ENCODE data around the gene ITPR3.

ITPR3 gene

GRCh38 chr6:33742837-33743236 lies 121.7 kb downstream of the ITPR3 start:
- no peak for DNase-seq

DNA sequence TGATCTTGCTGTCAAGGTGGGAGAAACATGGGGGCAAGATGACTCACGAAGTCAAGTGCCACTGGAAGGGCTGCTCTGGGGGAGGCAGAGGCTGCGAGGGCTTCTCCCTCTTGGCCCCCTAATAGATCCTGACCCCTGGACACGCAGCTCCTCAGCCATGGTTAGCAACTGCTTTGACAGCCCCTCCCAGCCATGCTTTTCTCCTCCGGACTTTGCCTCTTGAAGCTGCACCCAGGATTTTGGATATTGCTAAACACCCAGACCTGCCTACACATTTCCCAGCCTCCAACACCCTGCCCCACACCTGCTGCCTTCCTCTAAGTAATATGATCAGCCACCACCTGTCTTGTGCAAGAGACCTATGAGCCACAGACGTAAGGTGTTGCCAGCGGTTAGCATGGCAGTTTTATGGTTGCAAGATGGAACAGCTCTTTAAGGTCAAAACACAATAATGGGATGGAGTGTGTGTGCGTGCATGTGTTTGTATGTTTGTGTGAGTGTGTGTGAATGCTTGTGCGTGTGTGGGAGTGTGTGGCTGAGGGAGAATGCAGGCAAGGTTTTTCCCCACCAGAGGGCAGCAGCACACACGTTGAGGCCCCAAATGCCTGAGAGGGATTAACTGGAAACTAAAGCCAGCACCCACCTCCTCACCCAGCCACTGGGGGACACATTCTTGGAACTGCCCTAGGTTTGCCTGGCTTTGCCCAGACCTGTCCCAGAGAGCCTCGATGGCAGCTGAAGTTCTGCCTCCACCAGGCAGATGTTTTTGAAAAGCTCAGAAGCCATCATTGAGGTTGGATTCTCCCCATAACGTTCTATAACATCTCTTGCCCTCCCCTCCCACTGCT lies 123.1 kb downstream of the ITPR3 start:
- peak; percentile 84 for DNase-seq

DNA sequence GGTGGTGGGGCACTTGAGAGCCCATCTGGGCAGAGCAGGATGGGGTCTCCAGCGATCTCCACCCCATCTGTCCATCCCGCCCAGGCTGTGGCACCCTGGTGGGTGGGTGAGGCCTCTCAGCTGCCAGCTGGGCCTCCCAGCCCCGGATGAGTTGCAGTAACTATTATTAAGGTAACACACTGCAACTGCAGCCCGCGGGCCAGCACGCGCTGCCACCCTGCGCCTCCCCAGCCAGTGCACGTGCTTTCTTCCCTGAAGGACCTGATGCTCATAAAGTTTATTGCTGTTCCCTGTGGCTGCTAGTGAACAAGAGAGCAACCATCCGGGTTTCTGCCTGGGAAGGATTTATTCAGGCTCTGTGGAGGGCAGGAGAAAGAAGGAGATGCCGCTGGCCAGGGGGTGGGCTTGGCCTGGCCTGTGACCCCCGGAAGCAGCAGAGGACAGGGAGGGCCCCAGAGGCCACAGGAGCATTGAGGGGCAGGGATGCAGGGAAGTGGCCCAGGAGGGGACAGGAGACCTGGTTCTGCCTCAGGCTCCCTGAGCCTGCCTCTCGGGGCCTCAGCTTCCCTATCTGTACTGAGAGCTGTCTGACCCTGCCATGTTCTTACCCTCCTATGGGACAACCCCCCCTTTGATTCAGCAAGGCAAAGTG lies 123.9 kb downstream of the ITPR3 start:
- DNase-seq = no peak

GRCh38 chr6:33745548-33745947 lies 124.4 kb downstream of the ITPR3 start:
- no peak for DNase-seq
